T-helper 2 cell treated with Interferon-gamma antibody and Interleukin-4, amounts not matched to agents 5 μg/mL and 100 μg/mL, for 36 hours (primary cell): Measurements from ENCODE around the gene ASB10.

Source experiments
- DNase-seq: peaks from one replicate; pipeline ENCODE4 v3.0.0; 2021; ENCODE audit warnings: low spot score
- H3K27ac Mint-ChIP-seq: one replicate; pipeline ENCODE4 v1.8.0; 2021; ENCODE audit warnings: mild to moderate bottlenecking, mixed read lengths
- H3K27me3 Mint-ChIP-seq: one replicate; pipeline ENCODE4 v1.8.0; 2021; ENCODE audit warnings: low read depth, mixed read lengths
- H3K36me3 Mint-ChIP-seq: one replicate; pipeline ENCODE4 v1.8.0; 2021; ENCODE audit warnings: low read depth, mixed read lengths
- H3K4me1 Mint-ChIP-seq: one replicate; pipeline ENCODE4 v1.8.0; 2021; ENCODE audit warnings: low read depth, mixed read lengths
- H3K4me3 Mint-ChIP-seq: one replicate; pipeline ENCODE4 v1.8.0; 2022; ENCODE audit warnings: mild to moderate bottlenecking, moderate library complexity, mixed read lengths
- H3K9me3 Mint-ChIP-seq: one replicate; pipeline ENCODE4 v1.8.0; 2021; ENCODE audit warnings: mixed read lengths

Gene ASB10

GRCh38 chr7:151204383-151205032, 17.5 kb upstream of the ASB10 start:
- Mint-ChIP-seq H3K4me1 (peaks cover 23% of the 10 kb centered on the region), H3K36me3 (no peaks in the 10 kb centered on the region), H3K27me3 (peaks cover 4% of the 10 kb centered on the region), H3K4me3 (no peak overlapping the region), H3K27ac (no peak overlapping the region), H3K9me3 (no peaks in the 10 kb centered on the region)
- no peak for DNase-seq

DNA sequence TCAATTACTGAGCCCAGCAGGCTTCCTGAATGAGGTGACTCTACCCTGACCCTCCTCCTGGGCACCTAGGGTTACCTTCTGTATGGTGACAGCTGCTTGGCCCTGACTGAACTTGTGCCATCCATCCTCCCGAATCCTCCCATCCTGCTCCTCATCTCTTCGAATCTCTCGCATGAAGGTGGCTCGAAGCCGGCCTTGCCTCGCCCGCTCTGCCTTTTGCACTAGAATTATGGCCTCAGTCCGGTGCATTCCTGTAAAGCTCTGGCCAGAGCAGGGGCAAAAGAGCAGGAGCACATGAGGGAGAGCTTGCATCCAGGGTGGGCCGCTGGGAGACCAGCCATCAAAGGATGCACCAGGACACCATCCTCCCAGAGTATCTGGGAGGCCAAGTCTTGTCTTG, 15.8 kb upstream of the ASB10 start:
- H3K27me3 Mint-ChIP-seq = peaks cover 4% of the 10 kb centered on the region

GRCh38 chr7:151201751-151202150, 14.7 kb upstream of the ASB10 start:
- Mint-ChIP-seq H3K27ac (no peak overlapping the region), H3K4me1 (peaks cover 6% of the 10 kb centered on the region), H3K4me3 (no peak overlapping the region), H3K36me3 (no peaks in the 10 kb centered on the region), H3K9me3 (no peaks in the 10 kb centered on the region), H3K27me3 (peaks cover 4% of the 10 kb centered on the region)
- no peak for DNase-seq

More for the DNA sequence above, 15.8 kb upstream of the ASB10 start:
- Mint-ChIP-seq H3K36me3 (no peaks in the 10 kb centered on the region), H3K9me3 (no peaks in the 10 kb centered on the region), H3K4me3 (no peak overlapping the region), H3K27ac (no peak overlapping the region), H3K4me1 (peaks cover 17% of the 10 kb centered on the region)
- no peak for DNase-seq

GRCh38 chr7:151201344-151201743, 14.3 kb upstream of the ASB10 start:
- H3K36me3 Mint-ChIP-seq = no peaks in the 10 kb centered on the region
- peaks cover 2% of the 10 kb centered on the region for H3K27me3 Mint-ChIP-seq
- no peak overlapping the region for H3K4me3 Mint-ChIP-seq
- H3K9me3 Mint-ChIP-seq = no peaks in the 10 kb centered on the region
- DNase-seq = no peak
- H3K4me1 Mint-ChIP-seq = peaks cover 2% of the 10 kb centered on the region
- no peak overlapping the region for H3K27ac Mint-ChIP-seq

GRCh38 chr7:151198945-151199848, 12.1 kb upstream of the ASB10 start:
- Mint-ChIP-seq H3K4me1 (no peaks in the 10 kb centered on the region), H3K9me3 (no peaks in the 10 kb centered on the region)
- DNase-seq = no peak

GRCh38 chr7:151197932-151198331, 10.9 kb upstream of the ASB10 start:
- Mint-ChIP-seq H3K4me3 (no peak overlapping the region), H3K4me1 (no peaks in the 10 kb centered on the region), H3K9me3 (no peaks in the 10 kb centered on the region), H3K27me3 (peaks cover 6% of the 10 kb centered on the region), H3K36me3 (no peaks in the 10 kb centered on the region), H3K27ac (no peak overlapping the region)
- no peak for DNase-seq

More at GRCh38 chr7:151198945-151199848, 12.1 kb upstream of the ASB10 start:
- Mint-ChIP-seq H3K4me3 (no peak overlapping the region), H3K27ac (no peak overlapping the region), H3K27me3 (peaks cover 6% of the 10 kb centered on the region), H3K36me3 (no peaks in the 10 kb centered on the region)

DNA sequence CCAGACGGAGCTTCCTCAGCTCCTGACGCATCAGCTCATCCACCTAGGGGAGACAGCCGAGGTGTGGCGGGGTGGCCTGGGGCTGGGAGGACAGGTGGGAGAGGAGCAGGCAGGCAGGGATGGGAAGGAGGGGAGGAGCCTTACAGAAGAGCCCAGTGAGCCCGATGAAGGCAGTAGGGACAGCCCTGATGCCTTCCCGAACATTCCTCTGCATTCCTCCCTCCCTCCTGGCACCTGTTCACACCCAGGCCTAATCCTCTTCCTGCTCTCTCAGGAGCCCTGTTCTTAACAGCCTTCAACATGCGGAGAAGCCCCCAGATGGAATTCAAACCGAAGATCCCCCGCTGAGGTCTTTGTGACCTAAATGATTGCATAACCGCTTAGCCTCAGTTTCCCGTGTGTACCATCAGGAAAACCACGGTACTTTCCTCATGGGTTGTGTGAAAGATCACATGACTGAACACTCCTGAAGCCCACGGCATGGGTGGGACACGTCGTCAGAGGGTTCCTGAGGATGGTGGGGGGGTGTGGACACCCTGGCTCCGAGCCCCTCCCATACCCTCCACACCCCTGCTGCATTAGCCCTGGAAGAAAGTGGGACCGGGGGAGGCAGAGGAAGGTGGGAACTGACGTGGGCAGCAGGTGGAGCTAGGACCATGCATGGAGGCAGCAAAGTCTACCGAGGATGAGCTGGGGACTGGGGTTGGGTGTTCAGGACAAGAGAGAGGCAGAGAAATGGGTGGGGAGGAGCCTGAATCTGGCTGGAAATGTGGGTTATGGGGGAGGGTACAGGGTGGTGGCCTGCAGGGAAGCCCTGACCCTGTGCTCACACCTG, 8.8 kb upstream of the ASB10 start:
- Mint-ChIP-seq H3K27ac (no peak overlapping the region), H3K4me1 (no peaks in the 10 kb centered on the region), H3K9me3 (no peaks in the 10 kb centered on the region), H3K27me3 (peaks cover 6% of the 10 kb centered on the region), H3K4me3 (no peak overlapping the region), H3K36me3 (no peaks in the 10 kb centered on the region)
- DNase-seq = no peak

DNA sequence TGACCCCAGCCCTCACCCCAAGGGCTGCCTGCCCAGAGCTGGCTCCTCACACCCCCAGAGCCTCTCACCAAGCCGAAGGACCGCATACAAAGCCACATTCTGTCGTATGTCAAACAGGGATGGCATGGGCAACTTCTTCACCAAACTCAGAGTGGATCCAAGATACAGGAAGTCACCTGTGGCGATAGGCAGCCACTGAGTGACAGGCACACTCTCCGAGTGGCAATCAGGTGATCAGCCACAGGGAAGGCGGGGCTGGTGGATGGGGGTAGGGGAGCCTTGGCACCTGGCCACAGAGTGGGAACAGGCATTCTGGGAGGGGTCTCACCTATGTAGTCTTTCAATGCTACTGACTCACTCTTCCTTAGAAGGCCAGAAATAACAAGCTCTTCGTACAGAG, 7.1 kb upstream of the ASB10 start:
- no peak overlapping the region for H3K4me3 Mint-ChIP-seq
- peaks cover 13% of the 10 kb centered on the region for H3K27me3 Mint-ChIP-seq
- no peaks in the 10 kb centered on the region for H3K9me3 Mint-ChIP-seq
- H3K36me3 Mint-ChIP-seq = no peaks in the 10 kb centered on the region
- no peak for DNase-seq
- no peak overlapping the region for H3K27ac Mint-ChIP-seq
- no peaks in the 10 kb centered on the region for H3K4me1 Mint-ChIP-seq

DNA sequence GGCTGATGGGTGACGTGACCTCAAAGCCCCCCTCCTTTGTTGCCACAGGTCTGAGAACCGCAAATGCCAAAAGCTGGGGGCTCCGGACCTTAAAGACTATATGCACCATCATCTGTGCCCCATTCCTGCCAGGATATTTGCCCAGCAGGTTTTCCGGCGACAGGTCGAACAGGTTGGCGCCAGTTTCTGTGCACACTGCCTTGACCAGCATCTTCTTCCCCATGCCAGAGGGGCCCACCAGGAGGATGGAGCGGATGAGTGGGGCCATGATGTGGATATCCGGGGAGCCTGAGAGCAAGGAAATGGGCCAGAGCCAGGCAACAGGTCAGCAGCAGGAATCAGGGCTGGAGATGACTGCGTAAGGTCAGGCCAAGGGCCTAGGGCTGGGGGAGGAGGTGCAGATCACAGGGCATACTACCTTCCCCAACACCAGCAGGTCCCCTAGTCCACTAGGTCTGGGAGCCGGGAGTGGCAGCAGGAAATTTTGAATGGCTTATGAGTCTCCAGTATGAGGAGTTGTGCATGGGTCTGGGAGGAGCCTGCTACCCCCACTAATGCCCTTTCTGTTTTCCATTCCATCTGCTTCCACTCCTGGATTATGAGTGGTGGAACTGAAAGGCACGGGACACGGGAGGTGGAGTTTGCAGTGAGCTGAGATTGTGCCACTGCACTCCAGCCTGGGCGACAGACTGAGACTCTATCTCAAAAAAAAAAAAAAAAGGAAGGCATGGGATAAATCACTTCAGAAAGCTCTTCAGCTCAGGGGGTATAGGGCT, 6.3 kb upstream of the ASB10 start:
- Mint-ChIP-seq H3K4me1 (no peaks in the 10 kb centered on the region), H3K27me3 (peaks cover 18% of the 10 kb centered on the region), H3K9me3 (no peaks in the 10 kb centered on the region), H3K27ac (no peak overlapping the region), H3K4me3 (no peak overlapping the region), H3K36me3 (no peaks in the 10 kb centered on the region)
- no peak for DNase-seq

- H3K4me1 Mint-ChIP-seq = no peaks in the 10 kb centered on the region
- no peak overlapping the region for H3K27ac Mint-ChIP-seq
- peaks cover 18% of the 10 kb centered on the region for H3K27me3 Mint-ChIP-seq
- no peak overlapping the region for H3K4me3 Mint-ChIP-seq
- H3K9me3 Mint-ChIP-seq = no peaks in the 10 kb centered on the region
- no peak for DNase-seq
- H3K36me3 Mint-ChIP-seq = no peaks in the 10 kb centered on the region
These were observed 5.0 kb upstream of the ASB10 start for GRCh38 chr7:151192002-151192539.

DNA sequence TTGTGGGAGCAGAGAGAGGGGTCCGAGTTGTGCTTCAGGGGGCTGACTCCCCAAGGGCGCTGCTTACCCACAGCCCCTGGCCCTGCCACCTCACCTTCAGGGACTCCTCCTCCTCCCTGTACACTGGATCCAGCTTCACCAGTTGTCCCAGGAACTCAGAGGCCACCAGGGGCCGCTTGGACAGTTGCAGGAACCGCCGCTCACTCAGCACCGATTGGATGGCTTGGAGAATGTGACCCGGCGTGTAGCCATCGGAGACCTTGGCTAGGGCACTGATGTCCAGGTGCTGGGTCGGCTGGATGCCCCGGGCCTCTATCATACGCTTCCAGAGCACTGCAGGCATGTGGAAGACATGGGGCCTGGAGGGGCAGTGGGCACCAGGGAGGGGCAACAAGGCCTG, 4.5 kb upstream of the ASB10 start:
- Mint-ChIP-seq H3K9me3 (no peaks in the 10 kb centered on the region), H3K27me3 (peaks cover 18% of the 10 kb centered on the region)

GRCh38 chr7:151189038-151189437, 2.0 kb upstream of the ASB10 start:
- no peak overlapping the region for H3K27ac Mint-ChIP-seq
- no peaks in the 10 kb centered on the region for H3K9me3 Mint-ChIP-seq
- H3K4me1 Mint-ChIP-seq = no peaks in the 10 kb centered on the region
- H3K27me3 Mint-ChIP-seq = peaks cover 11% of the 10 kb centered on the region
- no peak for DNase-seq
- no peak overlapping the region for H3K4me3 Mint-ChIP-seq
- no peaks in the 10 kb centered on the region for H3K36me3 Mint-ChIP-seq

More for the DNA sequence above, 4.5 kb upstream of the ASB10 start:
- Mint-ChIP-seq H3K4me3 (no peak overlapping the region), H3K36me3 (no peaks in the 10 kb centered on the region), H3K27ac (no peak overlapping the region), H3K4me1 (no peaks in the 10 kb centered on the region)
- no peak for DNase-seq

DNA sequence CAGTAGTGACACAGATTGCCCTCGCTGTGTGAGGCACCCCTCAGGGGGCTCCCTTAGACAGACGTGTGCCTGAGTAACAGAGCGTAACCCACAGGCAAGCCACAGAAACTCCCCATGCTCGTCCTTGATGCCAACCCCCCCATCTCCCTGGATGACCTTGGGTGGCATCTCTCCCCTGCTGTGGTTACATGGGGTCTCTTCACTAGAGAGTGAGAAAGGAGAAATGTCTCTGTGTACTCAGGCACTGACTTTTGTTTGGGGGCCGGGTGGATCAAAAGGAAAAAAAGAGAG, 1.1 kb upstream of the ASB10 start:
- H3K4me1 Mint-ChIP-seq = no peaks in the 10 kb centered on the region

More for the DNA sequence above, 1.1 kb upstream of the ASB10 start:
- no peak overlapping the region for H3K4me3 Mint-ChIP-seq
- H3K9me3 Mint-ChIP-seq = no peaks in the 10 kb centered on the region
- peaks cover 11% of the 10 kb centered on the region for H3K27me3 Mint-ChIP-seq
- no peak for DNase-seq
- H3K36me3 Mint-ChIP-seq = no peaks in the 10 kb centered on the region
- no peak overlapping the region for H3K27ac Mint-ChIP-seq
